Activated CD4-positive, alpha-beta T cell treated with anti-CD3 and anti-CD28 coated beads, Interleukin-2, amount 50 U/mL, for 48 hours (primary cell): ENCODE data around the gene TRMT5.
A peak's percentile ranks its signal among the peaks of the same experiment; 100 is the strongest.

Source experiments
- DNase-seq, 2 experiments: peaks; one replicate each; pipeline ENCODE4 v3.0.0-alpha.2; 2020

Gene TRMT5

GRCh38 chr14:60980811-60981632 is at the start of gene TRMT5, which contains the start of gene SLC38A6:
TRMT5 (minus strand) TSS chr14:60981079; CDS start chr14:60980973, 106 bp downstream.
SLC38A6 (plus strand) TSS chr14:60981245; CDS start chr14:60981278, 33 bp downstream.
- DNase-seq, result peak; percentile 89 to 94

- no peak for DNase-seq
Observed at GRCh38 chr14:61026526-61026925, 45.6 kb upstream of the TRMT5 start.

GRCh38 chr14:61025251-61026223 is 44.7 kb upstream of the TRMT5 start:
- DNase-seq, result peak; percentile 34 to 56

GRCh38 chr14:61019537-61019936 is 38.7 kb upstream of the TRMT5 start:
- no peak for DNase-seq

GRCh38 chr14:61003571-61003970 is 22.7 kb upstream of the TRMT5 start:
- DNase-seq, result no peak

GRCh38 chr14:60999536-60999935 is 18.7 kb upstream of the TRMT5 start:
- no peak for DNase-seq

- DNase-seq, result no peak
Observed at GRCh38 chr14:60998617-60999016, 17.7 kb upstream of the TRMT5 start.

- DNase-seq, result no peak
Observed at GRCh38 chr14:60989599-60989998, 8.7 kb upstream of the TRMT5 start.

GRCh38 chr14:60986500-60986899 is 5.6 kb upstream of the TRMT5 start:
- no peak for DNase-seq

- DNase-seq, result no peak
Observed at GRCh38 chr14:60984196-60984595, 3.3 kb upstream of the TRMT5 start.

GRCh38 chr14:60981633-60982455 is 965 bp upstream of the TRMT5 start:
- no peak for DNase-seq

- DNase-seq, result no peak
Observed at GRCh38 chr14:60977847-60978246, 3.0 kb downstream of the TRMT5 start.

GRCh38 chr14:60975551-60975950 is 5.3 kb downstream of the TRMT5 start:
- DNase-seq, result no peak

- no peak for DNase-seq
Observed at GRCh38 chr14:60974090-60974651, 6.7 kb downstream of the TRMT5 start.

- DNase-seq, result no peak
Observed at GRCh38 chr14:60973070-60973469, 7.8 kb downstream of the TRMT5 start.

- no peak for DNase-seq
Observed at GRCh38 chr14:60972295-60972694, 8.6 kb downstream of the TRMT5 start.

GRCh38 chr14:60971271-60971670 is 9.6 kb downstream of the TRMT5 start:
- no peak for DNase-seq

- no peak for DNase-seq
Observed at GRCh38 chr14:60970146-60970545, 10.7 kb downstream of the TRMT5 start.

GRCh38 chr14:60968671-60969070 is 12.2 kb downstream of the TRMT5 start:
- DNase-seq, result no peak

GRCh38 chr14:60968099-60968498 is 12.8 kb downstream of the TRMT5 start:
- DNase-seq, result no peak

- DNase-seq, result no peak
Observed at GRCh38 chr14:60965402-60965801, 15.5 kb downstream of the TRMT5 start.

GRCh38 chr14:60964904-60965303 is 16.0 kb downstream of the TRMT5 start:
- no peak for DNase-seq
